GM23338 (cell line): ENCODE results near the gene ZMAT5. TPM values are rescaled to one million over a fixed set of nuclear protein-coding genes. Genes with fewer than 3 reads are reported as not detected.

Source experiments
- ATAC-seq: fragments of 200-7000 bp; cut with Tn5 transposase; 3 replicates; pipeline ENCODE4 v1.9.1; 2020
- DNase-seq: peaks from one replicate; pipeline ENCODE4 v3.0.0-alpha.2; 2015; ENCODE audit warnings: low spot score
- H2AFZ ChIP-seq: fragments of 200-600 bp; sonication (generic); 2 replicates; pipeline ENCODE4 v1.8.0; 2016; ENCODE audit warnings: antibody characterized with exemption, mild to moderate bottlenecking, moderate library complexity
- H3F3A ChIP-seq: fragments of 200-600 bp; sonication (generic); replicated peaks from 2 replicates; pipeline ENCODE4 v1.8.0; 2017; ENCODE audit warnings: antibody characterized with exemption, mixed run types, low read depth
- H3K27ac ChIP-seq: fragments of 200-600 bp; sonication (generic); 2 replicates; pipeline ENCODE4 v1.6.1; 2016; ENCODE audit warnings: low read depth
- H3K27me3 ChIP-seq: fragments of 200-600 bp; sonication (generic); 2 replicates; pipeline ENCODE4 v1.8.0; 2016; ENCODE audit warnings: mild to moderate bottlenecking, mixed run types, moderate library complexity; ENCODE audit not compliant: insufficient read depth
- H3K36me3 ChIP-seq: fragments of 200-600 bp; sonication (generic); 2 replicates; pipeline ENCODE4 v1.8.0; 2016; ENCODE audit warnings: mild to moderate bottlenecking; ENCODE audit not compliant: insufficient read depth
- H3K4me1 ChIP-seq: fragments of 200-600 bp; sonication (generic); 2 replicates; pipeline ENCODE4 v1.8.0; 2016; ENCODE audit warnings: mild to moderate bottlenecking, moderate library complexity; ENCODE audit not compliant: insufficient read depth
- H3K4me2 ChIP-seq: fragments of 200-600 bp; sonication (generic); 2 replicates; pipeline ENCODE4 v1.7.1; 2017; ENCODE audit warnings: mixed run types
- H3K4me3 ChIP-seq: fragments of 200-600 bp; sonication (generic); 2 replicates; pipeline ENCODE4 v1.6.1; 2016; ENCODE audit warnings: mixed run types
- H3K79me2 ChIP-seq: fragments of 200-600 bp; sonication (generic); replicated peaks from 2 replicates; pipeline ENCODE4 v1.8.0; 2017; ENCODE audit warnings: mild to moderate bottlenecking; ENCODE audit not compliant: insufficient read depth
- H3K9me2 ChIP-seq: fragments of 200-600 bp; sonication (generic); 2 replicates; pipeline ENCODE4 v1.8.0; 2017; ENCODE audit not compliant: insufficient read depth
- H4K20me1 ChIP-seq: fragments of 200-600 bp; sonication (generic); replicated peaks from 2 replicates; pipeline ENCODE4 v1.8.0; 2017; ENCODE audit warnings: mild to moderate bottlenecking; ENCODE audit not compliant: insufficient read depth
- H3K27ac Mint-ChIP-seq: 2 replicates; pipeline ENCODE4 v1.8.0; 2020; ENCODE audit warnings: inconsistent platforms, mild to moderate bottlenecking, moderate library complexity, mixed read lengths
- H3K27me3 Mint-ChIP-seq: 3 replicates; pipeline ENCODE4 v1.8.0; 2022; ENCODE audit warnings: low read depth, mild to moderate bottlenecking, moderate library complexity, mixed read lengths, inconsistent platforms; ENCODE audit not compliant: insufficient read depth, poor library complexity
- H3K36me3 Mint-ChIP-seq: 3 replicates; pipeline ENCODE4 v1.8.0; 2021; ENCODE audit warnings: low read depth, mild to moderate bottlenecking, inconsistent platforms, moderate library complexity, mixed read lengths
- H3K4me1 Mint-ChIP-seq: 3 replicates; pipeline ENCODE4 v1.8.0; 2020; ENCODE audit warnings: mild to moderate bottlenecking, inconsistent platforms, mixed read lengths
- H3K4me3 Mint-ChIP-seq: 3 replicates; pipeline ENCODE4 v1.8.0; 2021; ENCODE audit warnings: moderate library complexity, mild to moderate bottlenecking, inconsistent platforms, mixed read lengths
- H3K9me3 Mint-ChIP-seq: 3 replicates; pipeline ENCODE4 v1.8.0; 2020; ENCODE audit warnings: moderate library complexity, mild to moderate bottlenecking, inconsistent platforms, mixed read lengths
- CREB1 ChIP-seq: fragments of 250-450 bp; sonication (Bioruptor Pico); IDR thresholded peaks from 2 replicates; pipeline ENCODE4 v1.5.0; 2020; ENCODE audit warnings: low read depth, mild to moderate bottlenecking, moderate library complexity
- EZH2 ChIP-seq: fragments of 200-600 bp; sonication (generic); IDR thresholded peaks from one replicate; pipeline ENCODE4 v1.8.0; 2017; ENCODE audit warnings: antibody characterized with exemption, mild to moderate bottlenecking, low read depth; ENCODE audit not compliant: unreplicated experiment
- EZH2phosphoT487 ChIP-seq: fragments of 200-600 bp; sonication (generic); IDR thresholded peaks from one replicate; pipeline ENCODE4 v1.8.1; 2018; ENCODE audit warnings: antibody characterized with exemption; ENCODE audit not compliant: unreplicated experiment
- JUNB ChIP-seq: IDR thresholded peaks from one replicate; pipeline ENCODE4 v1.6.1; 2016; ENCODE audit warnings: antibody characterized with exemption; ENCODE audit not compliant: unreplicated experiment
- NANOG ChIP-seq: IDR thresholded peaks from 2 replicates; pipeline ENCODE4 v1.6.1; 2016; ENCODE audit warnings: antibody characterized with exemption, borderline replicate concordance
- POLR2AphosphoS5 ChIP-seq: IDR thresholded peaks from 2 replicates; pipeline ENCODE4 v1.6.1; 2016; ENCODE audit warnings: antibody characterized with exemption, low read depth
- STAT1 ChIP-seq: IDR thresholded peaks from one replicate; pipeline ENCODE4 v1.6.1; 2016; ENCODE audit warnings: antibody characterized with exemption; ENCODE audit not compliant: unreplicated experiment
- ZNF114 ChIP-seq: fragments of 250-450 bp; sonication (Bioruptor Pico); IDR thresholded peaks from 2 replicates; pipeline ENCODE4 v1.5.0; 2020; ENCODE audit warnings: mild to moderate bottlenecking, moderate library complexity
- ZNF331 ChIP-seq: fragments of 250-450 bp; sonication (Bioruptor Pico); IDR thresholded peaks from 2 replicates; pipeline ENCODE4 v1.5.0; 2020; ENCODE audit warnings: low read depth, mild to moderate bottlenecking, moderate library complexity
- polyA plus RNA-seq: library from polyadenylated mRNA; unstranded; fragments of >200 nt; fragmentation: Nextera tagmentation; extraction: Ambion mirVana; gene quantifications from 2 replicates; pipeline ENCODE4 v1.2.1, GENCODE V29; 2016
- total RNA-seq: library from RNA; depleted of rRNA; stranded (reverse); fragments of >200 nt; shearing (Covaris generic); gene quantifications from 2 replicates; pipeline ENCODE4 v1.2.3, GENCODE V29; 2014
- TF ChIP-seq, protein P1 (sequence below): IDR thresholded peaks from 2 replicates; pipeline ENCODE4 v1.6.1; 2016; ENCODE audit warnings: antibody characterized with exemption
- TF ChIP-seq, protein P2 (sequence below): IDR thresholded peaks from one replicate; pipeline ENCODE4 v1.6.1; 2018; ENCODE audit warnings: antibody characterized with exemption; ENCODE audit not compliant: unreplicated experiment
- TF ChIP-seq, protein P3 (sequence below): fragments of 250-450 bp; sonication (Bioruptor Pico); IDR thresholded peaks from 2 replicates; pipeline ENCODE4 v1.5.0; 2020; ENCODE audit warnings: mild to moderate bottlenecking, moderate library complexity
- TF ChIP-seq, protein P4 (sequence below), 2 experiments: fragments of 200-600 bp in 1 of 2; sonication (generic) in 1 of 2; conservative IDR thresholded peaks; 2 replicates each; pipeline versions ENCODE4 v1.5.1 to v1.6.1; 2016 to 2017; ENCODE audit warnings: antibody characterized with exemption in 2 of 2, low read depth in 2 of 2, mild to moderate bottlenecking in 2 of 2, moderate library complexity in 1 of 2

The ZMAT5 gene
- total and polyA plus RNA-seq, 2 experiments from 2014 or later: 14.6 to 25.4 TPM

DNA sequence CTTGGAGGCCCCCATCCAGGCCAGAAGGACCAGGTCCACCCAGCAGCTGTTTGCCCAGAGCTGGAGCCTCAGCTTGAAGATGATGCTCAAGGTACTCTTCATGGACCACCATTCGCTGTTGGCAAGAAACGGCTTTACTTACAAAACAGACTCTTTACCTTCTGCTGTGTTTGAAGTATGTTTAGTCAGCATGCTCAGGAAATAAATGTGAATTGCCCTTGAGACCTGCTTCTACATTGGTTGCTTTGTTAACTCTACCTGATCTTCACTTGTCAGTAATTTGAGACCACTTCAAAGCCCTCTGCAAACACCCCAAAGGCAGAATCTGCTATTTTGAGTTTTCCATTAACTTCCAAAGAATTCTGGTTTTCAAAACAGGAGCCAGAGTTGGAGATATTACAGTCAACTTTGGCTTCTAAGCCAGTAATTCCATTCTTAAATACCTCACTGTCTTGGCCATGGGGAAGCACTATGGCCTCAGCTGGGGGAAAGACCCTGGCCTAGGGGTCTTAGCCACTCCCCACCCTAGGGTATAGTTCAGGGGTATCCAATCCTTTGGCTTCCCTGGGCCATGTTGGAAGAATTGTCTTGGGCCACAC is 3.0 kb upstream of the ZMAT5 start:
- TF ChIP-seq ZNF331 (CRISPR knock-in tag): no peak
- TF ChIP-seq ZNF114 (CRISPR knock-in tag): no peak
- TF ChIP-seq, protein P1, sequence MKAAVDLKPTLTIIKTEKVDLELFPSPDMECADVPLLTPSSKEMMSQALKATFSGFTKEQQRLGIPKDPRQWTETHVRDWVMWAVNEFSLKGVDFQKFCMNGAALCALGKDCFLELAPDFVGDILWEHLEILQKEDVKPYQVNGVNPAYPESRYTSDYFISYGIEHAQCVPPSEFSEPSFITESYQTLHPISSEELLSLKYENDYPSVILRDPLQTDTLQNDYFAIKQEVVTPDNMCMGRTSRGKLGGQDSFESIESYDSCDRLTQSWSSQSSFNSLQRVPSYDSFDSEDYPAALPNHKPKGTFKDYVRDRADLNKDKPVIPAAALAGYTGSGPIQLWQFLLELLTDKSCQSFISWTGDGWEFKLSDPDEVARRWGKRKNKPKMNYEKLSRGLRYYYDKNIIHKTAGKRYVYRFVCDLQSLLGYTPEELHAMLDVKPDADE: no peak
- TF ChIP-seq EZH2: no peak
- TF ChIP-seq, protein P2, sequence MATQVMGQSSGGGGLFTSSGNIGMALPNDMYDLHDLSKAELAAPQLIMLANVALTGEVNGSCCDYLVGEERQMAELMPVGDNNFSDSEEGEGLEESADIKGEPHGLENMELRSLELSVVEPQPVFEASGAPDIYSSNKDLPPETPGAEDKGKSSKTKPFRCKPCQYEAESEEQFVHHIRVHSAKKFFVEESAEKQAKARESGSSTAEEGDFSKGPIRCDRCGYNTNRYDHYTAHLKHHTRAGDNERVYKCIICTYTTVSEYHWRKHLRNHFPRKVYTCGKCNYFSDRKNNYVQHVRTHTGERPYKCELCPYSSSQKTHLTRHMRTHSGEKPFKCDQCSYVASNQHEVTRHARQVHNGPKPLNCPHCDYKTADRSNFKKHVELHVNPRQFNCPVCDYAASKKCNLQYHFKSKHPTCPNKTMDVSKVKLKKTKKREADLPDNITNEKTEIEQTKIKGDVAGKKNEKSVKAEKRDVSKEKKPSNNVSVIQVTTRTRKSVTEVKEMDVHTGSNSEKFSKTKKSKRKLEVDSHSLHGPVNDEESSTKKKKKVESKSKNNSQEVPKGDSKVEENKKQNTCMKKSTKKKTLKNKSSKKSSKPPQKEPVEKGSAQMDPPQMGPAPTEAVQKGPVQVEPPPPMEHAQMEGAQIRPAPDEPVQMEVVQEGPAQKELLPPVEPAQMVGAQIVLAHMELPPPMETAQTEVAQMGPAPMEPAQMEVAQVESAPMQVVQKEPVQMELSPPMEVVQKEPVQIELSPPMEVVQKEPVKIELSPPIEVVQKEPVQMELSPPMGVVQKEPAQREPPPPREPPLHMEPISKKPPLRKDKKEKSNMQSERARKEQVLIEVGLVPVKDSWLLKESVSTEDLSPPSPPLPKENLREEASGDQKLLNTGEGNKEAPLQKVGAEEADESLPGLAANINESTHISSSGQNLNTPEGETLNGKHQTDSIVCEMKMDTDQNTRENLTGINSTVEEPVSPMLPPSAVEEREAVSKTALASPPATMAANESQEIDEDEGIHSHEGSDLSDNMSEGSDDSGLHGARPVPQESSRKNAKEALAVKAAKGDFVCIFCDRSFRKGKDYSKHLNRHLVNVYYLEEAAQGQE: no peak
- no peak for TF ChIP-seq EZH2phosphoT487
- no peak for TF ChIP-seq POLR2AphosphoS5
- TF ChIP-seq NANOG: no peak
- TF ChIP-seq, protein P3, sequence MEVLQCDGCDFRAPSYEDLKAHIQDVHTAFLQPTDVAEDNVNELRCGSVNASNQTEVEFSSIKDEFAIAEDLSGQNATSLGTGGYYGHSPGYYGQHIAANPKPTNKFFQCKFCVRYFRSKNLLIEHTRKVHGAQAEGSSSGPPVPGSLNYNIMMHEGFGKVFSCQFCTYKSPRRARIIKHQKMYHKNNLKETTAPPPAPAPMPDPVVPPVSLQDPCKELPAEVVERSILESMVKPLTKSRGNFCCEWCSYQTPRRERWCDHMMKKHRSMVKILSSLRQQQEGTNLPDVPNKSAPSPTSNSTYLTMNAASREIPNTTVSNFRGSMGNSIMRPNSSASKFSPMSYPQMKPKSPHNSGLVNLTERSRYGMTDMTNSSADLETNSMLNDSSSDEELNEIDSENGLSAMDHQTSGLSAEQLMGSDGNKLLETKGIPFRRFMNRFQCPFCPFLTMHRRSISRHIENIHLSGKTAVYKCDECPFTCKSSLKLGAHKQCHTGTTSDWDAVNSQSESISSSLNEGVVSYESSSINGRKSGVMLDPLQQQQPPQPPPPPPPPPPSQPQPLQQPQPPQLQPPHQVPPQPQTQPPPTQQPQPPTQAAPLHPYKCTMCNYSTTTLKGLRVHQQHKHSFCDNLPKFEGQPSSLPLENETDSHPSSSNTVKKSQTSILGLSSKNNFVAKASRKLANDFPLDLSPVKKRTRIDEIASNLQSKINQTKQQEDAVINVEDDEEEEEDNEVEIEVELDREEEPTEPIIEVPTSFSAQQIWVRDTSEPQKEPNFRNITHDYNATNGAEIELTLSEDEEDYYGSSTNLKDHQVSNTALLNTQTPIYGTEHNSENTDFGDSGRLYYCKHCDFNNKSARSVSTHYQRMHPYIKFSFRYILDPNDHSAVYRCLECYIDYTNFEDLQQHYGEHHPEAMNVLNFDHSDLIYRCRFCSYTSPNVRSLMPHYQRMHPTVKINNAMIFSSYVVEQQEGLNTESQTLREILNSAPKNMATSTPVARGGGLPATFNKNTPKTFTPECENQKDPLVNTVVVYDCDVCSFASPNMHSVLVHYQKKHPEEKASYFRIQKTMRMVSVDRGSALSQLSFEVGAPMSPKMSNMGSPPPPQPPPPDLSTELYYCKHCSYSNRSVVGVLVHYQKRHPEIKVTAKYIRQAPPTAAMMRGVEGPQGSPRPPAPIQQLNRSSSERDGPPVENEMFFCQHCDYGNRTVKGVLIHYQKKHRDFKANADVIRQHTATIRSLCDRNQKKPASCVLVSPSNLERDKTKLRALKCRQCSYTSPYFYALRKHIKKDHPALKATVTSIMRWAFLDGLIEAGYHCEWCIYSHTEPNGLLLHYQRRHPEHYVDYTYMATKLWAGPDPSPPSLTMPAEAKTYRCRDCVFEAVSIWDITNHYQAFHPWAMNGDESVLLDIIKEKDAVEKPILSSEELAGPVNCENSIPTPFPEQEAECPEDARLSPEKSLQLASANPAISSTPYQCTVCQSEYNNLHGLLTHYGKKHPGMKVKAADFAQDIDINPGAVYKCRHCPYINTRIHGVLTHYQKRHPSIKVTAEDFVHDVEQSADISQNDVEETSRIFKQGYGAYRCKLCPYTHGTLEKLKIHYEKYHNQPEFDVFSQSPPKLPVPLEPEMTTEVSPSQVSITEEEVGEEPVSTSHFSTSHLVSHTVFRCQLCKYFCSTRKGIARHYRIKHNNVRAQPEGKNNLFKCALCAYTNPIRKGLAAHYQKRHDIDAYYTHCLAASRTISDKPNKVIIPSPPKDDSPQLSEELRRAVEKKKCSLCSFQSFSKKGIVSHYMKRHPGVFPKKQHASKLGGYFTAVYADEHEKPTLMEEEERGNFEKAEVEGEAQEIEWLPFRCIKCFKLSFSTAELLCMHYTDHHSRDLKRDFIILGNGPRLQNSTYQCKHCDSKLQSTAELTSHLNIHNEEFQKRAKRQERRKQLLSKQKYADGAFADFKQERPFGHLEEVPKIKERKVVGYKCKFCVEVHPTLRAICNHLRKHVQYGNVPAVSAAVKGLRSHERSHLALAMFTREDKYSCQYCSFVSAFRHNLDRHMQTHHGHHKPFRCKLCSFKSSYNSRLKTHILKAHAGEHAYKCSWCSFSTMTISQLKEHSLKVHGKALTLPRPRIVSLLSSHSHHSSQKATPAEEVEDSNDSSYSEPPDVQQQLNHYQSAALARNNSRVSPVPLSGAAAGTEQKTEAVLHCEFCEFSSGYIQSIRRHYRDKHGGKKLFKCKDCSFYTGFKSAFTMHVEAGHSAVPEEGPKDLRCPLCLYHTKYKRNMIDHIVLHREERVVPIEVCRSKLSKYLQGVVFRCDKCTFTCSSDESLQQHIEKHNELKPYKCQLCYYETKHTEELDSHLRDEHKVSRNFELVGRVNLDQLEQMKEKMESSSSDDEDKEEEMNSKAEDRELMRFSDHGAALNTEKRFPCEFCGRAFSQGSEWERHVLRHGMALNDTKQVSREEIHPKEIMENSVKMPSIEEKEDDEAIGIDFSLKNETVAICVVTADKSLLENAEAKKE (CRISPR knock-in tag): no peak
- TF ChIP-seq STAT1: no peak
- TF ChIP-seq JUNB: no peak
- no peak for TF ChIP-seq CREB1 (CRISPR knock-in tag)
- TF ChIP-seq, protein P4, sequence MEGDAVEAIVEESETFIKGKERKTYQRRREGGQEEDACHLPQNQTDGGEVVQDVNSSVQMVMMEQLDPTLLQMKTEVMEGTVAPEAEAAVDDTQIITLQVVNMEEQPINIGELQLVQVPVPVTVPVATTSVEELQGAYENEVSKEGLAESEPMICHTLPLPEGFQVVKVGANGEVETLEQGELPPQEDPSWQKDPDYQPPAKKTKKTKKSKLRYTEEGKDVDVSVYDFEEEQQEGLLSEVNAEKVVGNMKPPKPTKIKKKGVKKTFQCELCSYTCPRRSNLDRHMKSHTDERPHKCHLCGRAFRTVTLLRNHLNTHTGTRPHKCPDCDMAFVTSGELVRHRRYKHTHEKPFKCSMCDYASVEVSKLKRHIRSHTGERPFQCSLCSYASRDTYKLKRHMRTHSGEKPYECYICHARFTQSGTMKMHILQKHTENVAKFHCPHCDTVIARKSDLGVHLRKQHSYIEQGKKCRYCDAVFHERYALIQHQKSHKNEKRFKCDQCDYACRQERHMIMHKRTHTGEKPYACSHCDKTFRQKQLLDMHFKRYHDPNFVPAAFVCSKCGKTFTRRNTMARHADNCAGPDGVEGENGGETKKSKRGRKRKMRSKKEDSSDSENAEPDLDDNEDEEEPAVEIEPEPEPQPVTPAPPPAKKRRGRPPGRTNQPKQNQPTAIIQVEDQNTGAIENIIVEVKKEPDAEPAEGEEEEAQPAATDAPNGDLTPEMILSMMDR (conservative IDR thresholded peaks at IDR 0.05; ENCODE audit: low read depth in 2 of 2): no peak
- Mint-ChIP-seq H3K36me3 (peaks cover 28% of the 10 kb centered on the region), H3K27me3 (peaks cover 13% of the 10 kb centered on the region), H3K27ac (no peak overlapping the region), H3K9me3 (no peaks in the 10 kb centered on the region), H3K4me3 (no peak overlapping the region), H3K4me1 (peaks cover 15% of the 10 kb centered on the region)
- Histone ChIP-seq H3K27ac (no peak overlapping the region), H3K36me3 (no peaks in the 10 kb centered on the region), H3K4me2 (no peak overlapping the region), H3K27me3 (no peaks in the 10 kb centered on the region), H3K79me2 (peaks cover 24% of the 10 kb centered on the region), H2AFZ (no peak overlapping the region), H3F3A (peaks cover 4% of the 10 kb centered on the region; the same call in 1 of the 2 replicates), H3K4me3 (no peak overlapping the region), H3K4me1 (peaks cover 11% of the 10 kb centered on the region), H3K9me2 (no peaks in the 10 kb centered on the region), H4K20me1 (no peaks in the 10 kb centered on the region; the same call in 1 of the 2 replicates)
- DNase-seq (no peak), ATAC-seq (no peak)
